ENCODE data around the gene GPM6B.
"Not testable (repeated sequence)": the region's sequence is repeated elsewhere in the genome, so short reads cannot be mapped to it uniquely, and the experiment has no call there.

Gene GPM6B

DNA sequence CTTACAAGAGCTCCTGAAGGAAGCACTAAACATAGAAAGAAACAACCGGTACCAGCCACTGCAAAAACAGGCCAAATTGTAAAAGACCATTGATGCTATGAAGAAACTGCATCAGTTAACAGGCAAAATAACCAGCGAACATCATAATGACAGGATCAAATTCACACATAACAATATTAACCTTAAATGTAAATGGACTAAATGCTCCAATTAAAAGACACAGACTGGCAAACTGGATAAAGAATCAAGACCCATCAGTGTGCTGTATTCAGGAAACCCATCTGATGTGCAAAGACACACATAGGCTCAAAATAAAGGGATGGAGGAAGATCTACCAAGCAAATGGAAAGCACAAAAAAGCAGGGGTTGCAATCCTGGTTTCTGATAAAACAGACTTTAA is 90.3 kb downstream of the GPM6B start:
- DNase-seq (ENCODE audit: low read depth) = not testable (repeated sequence)

DNA sequence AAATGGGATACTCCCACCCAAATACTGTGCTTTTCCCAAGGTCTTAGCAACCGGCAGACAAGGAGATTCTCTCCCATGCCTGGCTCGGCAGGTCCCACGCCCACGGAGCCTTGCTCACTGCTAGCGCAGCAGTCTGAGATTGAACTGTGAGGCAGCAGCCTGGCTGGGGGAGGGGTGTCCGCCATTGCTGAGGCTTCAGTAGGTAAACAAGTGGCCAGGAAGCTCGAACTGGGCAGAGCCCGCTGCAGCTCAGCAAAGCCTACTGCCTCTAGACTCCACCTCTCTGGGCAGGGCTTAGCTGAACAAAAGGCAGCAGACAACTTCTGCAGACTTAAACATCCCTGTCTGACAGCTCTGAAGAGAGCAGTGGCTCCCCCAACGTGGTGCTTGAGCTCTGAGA is 92.0 kb downstream of the GPM6B start:
- peak; percentile 12 for DNase-seq (ENCODE audit: low read depth)

DNA sequence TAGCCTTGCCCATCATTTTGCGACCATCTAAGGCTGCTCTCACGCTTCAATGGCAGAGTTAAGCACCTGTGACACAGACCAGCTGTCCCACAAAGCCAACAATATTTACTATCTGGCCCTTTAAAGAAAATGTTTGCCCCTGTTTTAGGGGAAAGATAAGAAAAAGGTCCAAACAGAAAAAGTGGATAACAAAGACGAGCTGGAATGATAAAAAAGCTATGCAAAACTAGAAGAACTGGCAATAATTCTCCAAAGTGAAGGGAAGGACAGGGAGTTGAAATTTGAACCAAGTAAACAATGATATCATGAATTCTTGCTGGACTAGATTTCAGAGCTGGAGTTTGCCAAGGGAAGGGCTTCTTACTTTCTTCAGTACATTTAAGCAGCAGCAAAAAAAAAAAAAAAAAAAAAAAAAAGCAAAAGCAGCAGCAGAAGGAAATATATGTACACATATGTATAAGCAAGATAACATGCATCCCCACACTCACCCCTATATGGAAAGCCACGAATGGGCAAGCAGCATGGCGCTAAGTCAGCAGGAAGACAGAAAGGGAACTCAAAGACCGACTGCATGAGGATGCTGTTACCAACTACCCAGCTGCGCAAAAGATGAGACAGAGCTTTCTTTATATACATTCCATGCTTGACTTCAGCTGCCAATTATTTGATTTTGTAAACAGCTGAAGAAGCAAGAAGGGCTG is 94.9 kb downstream of the GPM6B start:
- DNase-seq (ENCODE audit: low read depth) = no peak

DNA sequence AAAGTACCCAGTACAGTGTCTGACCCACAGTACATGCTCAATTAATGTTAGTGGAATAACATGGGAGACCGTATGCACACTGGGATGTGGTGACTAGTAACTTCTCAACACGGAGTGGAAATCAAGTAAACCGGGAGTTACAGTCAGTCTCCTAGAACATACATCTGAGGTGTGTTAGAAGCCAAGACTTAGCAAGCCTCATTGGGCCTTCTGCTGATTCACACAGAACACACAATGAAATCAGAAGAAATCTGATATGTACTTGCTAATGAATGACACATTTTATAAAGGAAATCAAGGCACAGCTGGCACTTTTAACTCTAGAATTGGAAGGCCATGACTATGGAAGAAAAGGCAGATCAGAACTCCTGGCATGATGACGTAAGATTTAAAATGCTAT is 95.5 kb downstream of the GPM6B start:
- no peak for DNase-seq (ENCODE audit: low read depth)

All from activated T-cell treated with anti-CD3 and anti-CD28 coated beads for 48 hours (primary cell).